ENCODE results near the gene ENDOU.

DNA sequence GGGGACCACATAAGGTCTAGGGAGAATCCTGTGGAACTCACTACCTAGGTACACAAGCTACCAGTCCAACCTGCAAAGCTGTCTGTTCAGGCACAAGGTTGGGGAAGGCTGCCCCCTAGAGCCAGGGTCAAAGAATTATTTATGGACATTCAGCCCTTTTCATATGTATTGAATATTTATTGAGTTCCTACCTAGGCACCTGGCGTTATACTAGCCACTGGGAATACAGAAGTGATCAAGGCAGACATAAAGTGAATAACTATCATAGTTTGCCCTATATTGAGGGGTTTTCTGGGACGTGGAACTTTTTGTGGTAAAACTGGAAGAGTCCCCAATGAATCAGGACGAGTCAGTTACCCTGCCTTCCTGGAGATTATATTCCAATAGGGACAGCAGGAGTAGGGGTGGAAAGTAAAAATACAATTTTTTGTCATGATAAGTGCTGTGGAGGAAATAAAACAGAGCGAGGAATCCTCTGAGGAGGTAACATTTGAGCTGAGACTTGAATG, 42.0 kb upstream of the ENDOU start:
- TF ChIP-seq, protein P1, sequence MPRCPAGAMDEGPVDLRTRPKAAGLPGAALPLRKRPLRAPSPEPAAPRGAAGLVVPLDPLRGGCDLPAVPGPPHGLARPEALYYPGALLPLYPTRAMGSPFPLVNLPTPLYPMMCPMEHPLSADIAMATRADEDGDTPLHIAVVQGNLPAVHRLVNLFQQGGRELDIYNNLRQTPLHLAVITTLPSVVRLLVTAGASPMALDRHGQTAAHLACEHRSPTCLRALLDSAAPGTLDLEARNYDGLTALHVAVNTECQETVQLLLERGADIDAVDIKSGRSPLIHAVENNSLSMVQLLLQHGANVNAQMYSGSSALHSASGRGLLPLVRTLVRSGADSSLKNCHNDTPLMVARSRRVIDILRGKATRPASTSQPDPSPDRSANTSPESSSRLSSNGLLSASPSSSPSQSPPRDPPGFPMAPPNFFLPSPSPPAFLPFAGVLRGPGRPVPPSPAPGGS (IDR thresholded peaks at IDR 0.05): no peak
- TF ChIP-seq POLR2A (IDR thresholded peaks at IDR 0.05; ENCODE audit: low read length): no peak
- TF ChIP-seq CEBPB (IDR thresholded peaks at IDR 0.05): no peak
- TF ChIP-seq CHD2 (IDR thresholded peaks at IDR 0.05; ENCODE audit: low read length, partially characterized antibody): no peak
- TF ChIP-seq, protein P2, sequence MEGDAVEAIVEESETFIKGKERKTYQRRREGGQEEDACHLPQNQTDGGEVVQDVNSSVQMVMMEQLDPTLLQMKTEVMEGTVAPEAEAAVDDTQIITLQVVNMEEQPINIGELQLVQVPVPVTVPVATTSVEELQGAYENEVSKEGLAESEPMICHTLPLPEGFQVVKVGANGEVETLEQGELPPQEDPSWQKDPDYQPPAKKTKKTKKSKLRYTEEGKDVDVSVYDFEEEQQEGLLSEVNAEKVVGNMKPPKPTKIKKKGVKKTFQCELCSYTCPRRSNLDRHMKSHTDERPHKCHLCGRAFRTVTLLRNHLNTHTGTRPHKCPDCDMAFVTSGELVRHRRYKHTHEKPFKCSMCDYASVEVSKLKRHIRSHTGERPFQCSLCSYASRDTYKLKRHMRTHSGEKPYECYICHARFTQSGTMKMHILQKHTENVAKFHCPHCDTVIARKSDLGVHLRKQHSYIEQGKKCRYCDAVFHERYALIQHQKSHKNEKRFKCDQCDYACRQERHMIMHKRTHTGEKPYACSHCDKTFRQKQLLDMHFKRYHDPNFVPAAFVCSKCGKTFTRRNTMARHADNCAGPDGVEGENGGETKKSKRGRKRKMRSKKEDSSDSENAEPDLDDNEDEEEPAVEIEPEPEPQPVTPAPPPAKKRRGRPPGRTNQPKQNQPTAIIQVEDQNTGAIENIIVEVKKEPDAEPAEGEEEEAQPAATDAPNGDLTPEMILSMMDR (IDR thresholded peaks at IDR 0.05): peak; percentile 68
- TF ChIP-seq JUN (IDR thresholded peaks at IDR 0.05): no peak
- TF ChIP-seq SMC3 (IDR thresholded peaks at IDR 0.05): peak; percentile 55
- TF ChIP-seq, protein P3, sequence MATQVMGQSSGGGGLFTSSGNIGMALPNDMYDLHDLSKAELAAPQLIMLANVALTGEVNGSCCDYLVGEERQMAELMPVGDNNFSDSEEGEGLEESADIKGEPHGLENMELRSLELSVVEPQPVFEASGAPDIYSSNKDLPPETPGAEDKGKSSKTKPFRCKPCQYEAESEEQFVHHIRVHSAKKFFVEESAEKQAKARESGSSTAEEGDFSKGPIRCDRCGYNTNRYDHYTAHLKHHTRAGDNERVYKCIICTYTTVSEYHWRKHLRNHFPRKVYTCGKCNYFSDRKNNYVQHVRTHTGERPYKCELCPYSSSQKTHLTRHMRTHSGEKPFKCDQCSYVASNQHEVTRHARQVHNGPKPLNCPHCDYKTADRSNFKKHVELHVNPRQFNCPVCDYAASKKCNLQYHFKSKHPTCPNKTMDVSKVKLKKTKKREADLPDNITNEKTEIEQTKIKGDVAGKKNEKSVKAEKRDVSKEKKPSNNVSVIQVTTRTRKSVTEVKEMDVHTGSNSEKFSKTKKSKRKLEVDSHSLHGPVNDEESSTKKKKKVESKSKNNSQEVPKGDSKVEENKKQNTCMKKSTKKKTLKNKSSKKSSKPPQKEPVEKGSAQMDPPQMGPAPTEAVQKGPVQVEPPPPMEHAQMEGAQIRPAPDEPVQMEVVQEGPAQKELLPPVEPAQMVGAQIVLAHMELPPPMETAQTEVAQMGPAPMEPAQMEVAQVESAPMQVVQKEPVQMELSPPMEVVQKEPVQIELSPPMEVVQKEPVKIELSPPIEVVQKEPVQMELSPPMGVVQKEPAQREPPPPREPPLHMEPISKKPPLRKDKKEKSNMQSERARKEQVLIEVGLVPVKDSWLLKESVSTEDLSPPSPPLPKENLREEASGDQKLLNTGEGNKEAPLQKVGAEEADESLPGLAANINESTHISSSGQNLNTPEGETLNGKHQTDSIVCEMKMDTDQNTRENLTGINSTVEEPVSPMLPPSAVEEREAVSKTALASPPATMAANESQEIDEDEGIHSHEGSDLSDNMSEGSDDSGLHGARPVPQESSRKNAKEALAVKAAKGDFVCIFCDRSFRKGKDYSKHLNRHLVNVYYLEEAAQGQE (IDR thresholded peaks at IDR 0.05): no peak
- TF ChIP-seq RFX5 (IDR thresholded peaks at IDR 0.05): no peak
- TF ChIP-seq RAD21 (conservative IDR thresholded peaks at IDR 0.05 in 1 of 2, IDR thresholded peaks at IDR 0.05 in 1 of 2): peak; percentile 70 to 84
- TF ChIP-seq, protein P4, sequence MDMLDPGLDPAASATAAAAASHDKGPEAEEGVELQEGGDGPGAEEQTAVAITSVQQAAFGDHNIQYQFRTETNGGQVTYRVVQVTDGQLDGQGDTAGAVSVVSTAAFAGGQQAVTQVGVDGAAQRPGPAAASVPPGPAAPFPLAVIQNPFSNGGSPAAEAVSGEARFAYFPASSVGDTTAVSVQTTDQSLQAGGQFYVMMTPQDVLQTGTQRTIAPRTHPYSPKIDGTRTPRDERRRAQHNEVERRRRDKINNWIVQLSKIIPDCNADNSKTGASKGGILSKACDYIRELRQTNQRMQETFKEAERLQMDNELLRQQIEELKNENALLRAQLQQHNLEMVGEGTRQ (IDR thresholded peaks at IDR 0.05): no peak
- no peak for TF ChIP-seq TP53 (CRISPR knock-in tag; IDR thresholded peaks at IDR 0.05)
- TF ChIP-seq SREBF2 (IDR thresholded peaks at IDR 0.05): no peak
- no peak for TF ChIP-seq RCOR1 (IDR thresholded peaks at IDR 0.05; ENCODE audit: low read depth, low read length)

Data from A549 (cell line).